ENCODE measurements around the gene VEGFA.
A peak's percentile ranks its signal among the peaks of the same experiment; 100 is the strongest.

Gene VEGFA

GRCh38 chr6:43739642-43740091, 30.3 kb upstream of the VEGFA start:
- DNase-seq = peak; percentile 89

GRCh38 chr6:43740321-43740960, 29.6 kb upstream of the VEGFA start:
- DNase-seq = no peak

- DNase-seq = no peak
These were observed 28.8 kb upstream of the VEGFA start for GRCh38 chr6:43740961-43741764.

- no peak for DNase-seq
These were observed 28.2 kb upstream of the VEGFA start for GRCh38 chr6:43741829-43742228.

GRCh38 chr6:43742285-43742684, 27.7 kb upstream of the VEGFA start:
- no peak for DNase-seq

- DNase-seq = no peak
These were observed 26.9 kb upstream of the VEGFA start for GRCh38 chr6:43742931-43743632.

- DNase-seq = no peak
These were observed 26.2 kb upstream of the VEGFA start for GRCh38 chr6:43743682-43744381.

- DNase-seq = no peak
These were observed 25.5 kb upstream of the VEGFA start for GRCh38 chr6:43744491-43744890.

- DNase-seq = no peak
These were observed 24.9 kb upstream of the VEGFA start for GRCh38 chr6:43744931-43745727.

GRCh38 chr6:43746071-43746470, 23.9 kb upstream of the VEGFA start:
- no peak for DNase-seq

- DNase-seq = no peak
These were observed 23.4 kb upstream of the VEGFA start for GRCh38 chr6:43746613-43747102.

- no peak for DNase-seq
These were observed 22.2 kb upstream of the VEGFA start for GRCh38 chr6:43747784-43748183.

GRCh38 chr6:43748765-43749164, 21.2 kb upstream of the VEGFA start:
- DNase-seq = no peak

- no peak for DNase-seq
These were observed 20.6 kb upstream of the VEGFA start for GRCh38 chr6:43749461-43749860.

GRCh38 chr6:43750622-43751021, 19.4 kb upstream of the VEGFA start:
- DNase-seq = no peak

GRCh38 chr6:43753570-43754183, 16.3 kb upstream of the VEGFA start:
- no peak for DNase-seq

GRCh38 chr6:43757966-43758616, 11.9 kb upstream of the VEGFA start:
- no peak for DNase-seq

- DNase-seq = peak; percentile 53
These were observed 11.4 kb upstream of the VEGFA start for GRCh38 chr6:43758617-43759050.

GRCh38 chr6:43759136-43759906, 10.7 kb upstream of the VEGFA start:
- DNase-seq = no peak

GRCh38 chr6:43759907-43760206, 10.2 kb upstream of the VEGFA start:
- DNase-seq = no peak

All from hematopoietic multipotent progenitor cell treated with erythropoietin and hydrocortisone succinate and interleukin-3 and kit ligand, for 6 days (in vitro differentiated cells).